Esophagus muscularis mucosa (tissue), 3 donors: ENCODE measurements around the gene TSPO.
A peak's percentile ranks its signal among the peaks of the same experiment; 100 is the strongest.

ENCODE experiments used
- CTCF ChIP-seq, 3 experiments: fragments of 200-600 bp in 2 of 3; fragments of 450-650 bp in 1 of 3; sonication (generic) in 2 of 3; IDR thresholded peaks; one replicate each; pipeline ENCODE4 v1.5.1; 2017 to 2019; ENCODE audit warnings: antibody characterized with exemption in 3 of 3, mild to moderate bottlenecking in 2 of 3, moderate library complexity in 1 of 3
- POLR2A ChIP-seq: fragments of 450-650 bp; IDR thresholded peaks from one replicate; pipeline ENCODE4 v1.6.1; 2017; ENCODE audit warnings: antibody characterized with exemption, moderate library complexity, mild to moderate bottlenecking, low read depth

GRCh38 chr22:43159484-43160178 is 8.3 kb downstream of the TSPO start:
- no peak for TF ChIP-seq POLR2A
- peak in 1 of 3 experiments; percentile 18 for TF ChIP-seq CTCF (IDR thresholded peaks at IDR 0.05)
